ENCODE data around the gene GAL3ST1.

GAL3ST1 gene

GRCh38 chr22:30611197-30611596 is 36.7 kb upstream of the GAL3ST1 start:
- DNase-seq (ENCODE audit: low read depth), result no peak
- TF ChIP-seq, protein P1, sequence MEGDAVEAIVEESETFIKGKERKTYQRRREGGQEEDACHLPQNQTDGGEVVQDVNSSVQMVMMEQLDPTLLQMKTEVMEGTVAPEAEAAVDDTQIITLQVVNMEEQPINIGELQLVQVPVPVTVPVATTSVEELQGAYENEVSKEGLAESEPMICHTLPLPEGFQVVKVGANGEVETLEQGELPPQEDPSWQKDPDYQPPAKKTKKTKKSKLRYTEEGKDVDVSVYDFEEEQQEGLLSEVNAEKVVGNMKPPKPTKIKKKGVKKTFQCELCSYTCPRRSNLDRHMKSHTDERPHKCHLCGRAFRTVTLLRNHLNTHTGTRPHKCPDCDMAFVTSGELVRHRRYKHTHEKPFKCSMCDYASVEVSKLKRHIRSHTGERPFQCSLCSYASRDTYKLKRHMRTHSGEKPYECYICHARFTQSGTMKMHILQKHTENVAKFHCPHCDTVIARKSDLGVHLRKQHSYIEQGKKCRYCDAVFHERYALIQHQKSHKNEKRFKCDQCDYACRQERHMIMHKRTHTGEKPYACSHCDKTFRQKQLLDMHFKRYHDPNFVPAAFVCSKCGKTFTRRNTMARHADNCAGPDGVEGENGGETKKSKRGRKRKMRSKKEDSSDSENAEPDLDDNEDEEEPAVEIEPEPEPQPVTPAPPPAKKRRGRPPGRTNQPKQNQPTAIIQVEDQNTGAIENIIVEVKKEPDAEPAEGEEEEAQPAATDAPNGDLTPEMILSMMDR (IDR thresholded peaks at IDR 0.05; ENCODE audit: control insufficient read depth, extremely low read depth, insufficient read depth), result no peak
- H3K4me3 ChIP-seq (ENCODE audit: low read depth, low read length), result no peak overlapping the region

DNA sequence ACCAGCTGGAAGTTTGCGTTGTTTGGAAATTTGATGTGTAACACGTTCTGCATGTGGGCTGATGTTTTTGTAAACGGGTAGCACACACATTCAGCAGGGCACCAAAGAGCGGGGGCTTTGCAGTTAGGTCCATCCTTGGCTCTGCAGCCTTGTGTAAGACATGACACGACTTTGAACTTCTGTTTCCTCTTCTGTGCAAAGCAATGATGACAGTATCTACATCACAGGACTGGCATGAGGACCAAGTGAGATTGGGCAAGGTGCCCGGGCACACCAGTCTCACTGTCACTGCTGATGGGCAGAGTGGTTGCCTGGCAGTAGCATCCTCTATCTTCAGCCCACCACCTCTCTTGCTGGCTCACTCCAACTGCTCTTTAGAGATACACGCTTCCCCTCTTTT is 35.8 kb upstream of the GAL3ST1 start:
- TF ChIP-seq, protein P1 (IDR thresholded peaks at IDR 0.05; ENCODE audit: control insufficient read depth, extremely low read depth, insufficient read depth), result no peak
- no peak for DNase-seq (ENCODE audit: low read depth)
- H3K4me3 ChIP-seq (ENCODE audit: low read depth, low read length), result no peak overlapping the region

DNA sequence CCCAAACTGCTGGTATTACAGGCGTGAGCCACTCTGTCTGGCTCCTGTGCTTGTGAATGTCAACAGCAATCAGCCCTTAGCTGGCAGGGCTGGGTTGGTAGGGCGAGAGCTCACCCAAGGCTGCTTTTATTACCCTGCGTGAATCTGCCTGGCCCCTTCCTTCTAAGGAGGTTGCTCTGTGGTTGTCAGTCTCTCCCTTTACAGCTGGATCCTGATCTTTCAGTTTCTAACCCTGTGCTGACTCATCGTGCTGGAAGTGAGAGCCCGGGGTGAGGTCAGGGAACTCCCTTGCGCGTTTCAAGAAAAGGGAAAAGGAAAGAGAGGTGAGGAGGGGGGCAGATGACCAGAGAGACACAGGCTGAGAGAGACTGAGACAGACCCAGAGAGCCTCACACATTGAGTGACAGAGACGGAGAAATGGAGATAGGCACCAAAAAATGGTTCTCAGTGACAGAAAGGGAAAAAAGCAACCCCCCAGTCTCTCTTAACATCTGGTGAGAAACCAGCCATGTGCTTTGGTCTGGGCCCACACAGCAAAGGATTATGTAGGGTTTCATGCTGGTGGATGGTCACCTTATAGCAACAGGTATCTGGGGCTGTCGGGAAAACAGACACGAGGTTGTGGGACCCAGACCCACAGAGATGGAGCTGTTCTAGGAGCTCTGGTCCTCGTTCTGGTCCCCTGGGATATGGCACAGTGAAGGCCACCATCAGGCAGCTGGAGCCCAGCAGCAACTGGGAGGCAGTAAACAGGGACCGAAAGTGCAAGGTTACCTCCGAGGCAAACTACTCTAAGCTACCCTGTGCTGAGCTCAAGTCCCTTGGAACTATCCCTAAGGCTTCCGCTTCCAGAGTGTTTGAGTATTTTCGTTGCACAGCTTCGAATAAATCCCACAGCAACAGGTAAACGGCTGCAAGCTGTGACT is 35.1 kb upstream of the GAL3ST1 start:
- no peak overlapping the region for H3K4me3 ChIP-seq (ENCODE audit: low read depth, low read length)
- DNase-seq (ENCODE audit: low read depth), result no peak

DNA sequence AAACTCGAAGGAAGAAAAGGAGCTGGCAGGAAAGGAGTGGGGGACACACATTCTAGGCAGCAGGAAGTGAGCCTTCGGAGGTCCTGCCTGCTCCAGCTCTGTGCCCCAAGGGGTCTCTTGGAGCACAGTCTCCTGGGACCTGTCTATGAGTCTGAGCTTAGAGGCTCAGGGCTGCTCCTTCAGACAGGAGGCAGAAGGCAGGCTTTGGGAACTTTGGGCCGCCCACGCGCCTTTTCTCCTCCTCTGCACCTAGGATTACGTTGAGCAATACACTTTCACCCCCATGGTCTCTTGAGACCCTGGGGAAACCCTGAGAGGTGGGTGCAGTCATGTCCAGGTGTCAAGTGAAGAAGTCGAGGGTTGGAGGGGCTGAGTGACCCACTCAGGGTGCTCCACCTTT is 33.5 kb upstream of the GAL3ST1 start:
- no peak overlapping the region for H3K4me3 ChIP-seq (ENCODE audit: low read depth, low read length)
- TF ChIP-seq, protein P1 (IDR thresholded peaks at IDR 0.05; ENCODE audit: control insufficient read depth, extremely low read depth, insufficient read depth), result no peak
- DNase-seq (ENCODE audit: low read depth), result no peak

More for the DNA sequence above, 35.1 kb upstream of the GAL3ST1 start:
- TF ChIP-seq, protein P1 (IDR thresholded peaks at IDR 0.05; ENCODE audit: control insufficient read depth, extremely low read depth, insufficient read depth), result no peak

GRCh38 chr22:30607300-30607930 is 33.0 kb upstream of the GAL3ST1 start:
- no peak for DNase-seq (ENCODE audit: low read depth)
- TF ChIP-seq, protein P1 (IDR thresholded peaks at IDR 0.05; ENCODE audit: control insufficient read depth, extremely low read depth, insufficient read depth), result no peak
- no peak overlapping the region for H3K4me3 ChIP-seq (ENCODE audit: low read depth, low read length)

- no peak within 1 kb of the TSS for H3K4me3 ChIP-seq (ENCODE audit: low read depth, low read length)
- TF ChIP-seq, protein P1 (IDR thresholded peaks at IDR 0.05; ENCODE audit: control insufficient read depth, extremely low read depth, insufficient read depth), result no peak
- no peak for DNase-seq (ENCODE audit: low read depth)
These were observed 32.2 kb upstream of the GAL3ST1 start, which contains the start of gene TCN2 for GRCh38 chr22:30606455-30607299. TCN2 (plus strand) TSS chr22:30607174; CDS start chr22:30607332, 158 bp downstream.
